Kasumi-1 (cell line): ENCODE measurements around the gene DLL1.
"Not testable (repeated sequence)": the region's sequence is repeated elsewhere in the genome, so short reads cannot be mapped to it uniquely, and the experiment has no call there.

Experiments
- DNase-seq, 2 experiments: peaks; one replicate each; lab custom pipeline; 2025; lab: John Stamatoyannopoulos, UW

The DLL1 gene

GRCh38 chr6:170266061-170266825, 24.6 kb downstream of the DLL1 start:
- no peak for DNase-seq

- DNase-seq = no peak
Observed at GRCh38 chr6:170265655-170266054, 25.2 kb downstream of the DLL1 start.

DNA sequence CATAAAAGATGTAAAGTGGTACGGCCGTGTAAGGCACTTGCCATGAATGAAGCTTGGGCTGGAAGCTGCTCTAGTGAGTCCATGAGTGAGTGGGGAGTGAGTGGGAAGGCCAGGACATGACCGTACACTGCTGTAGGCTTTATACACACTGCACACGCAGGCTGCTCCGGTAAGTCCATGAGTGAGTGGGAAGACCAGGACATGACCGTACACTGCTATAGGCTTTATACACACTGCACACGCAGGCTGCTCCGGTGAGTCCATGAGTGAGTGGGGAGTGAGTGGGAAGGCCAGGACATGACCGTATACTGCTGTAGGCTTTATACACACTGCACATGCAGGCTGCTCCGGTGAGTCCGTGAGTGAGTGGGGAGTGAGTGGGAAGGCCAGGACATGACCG, 26.2 kb downstream of the DLL1 start:
- not testable (repeated sequence) for DNase-seq

GRCh38 chr6:170264086-170264485, 26.8 kb downstream of the DLL1 start:
- DNase-seq = no peak

DNA sequence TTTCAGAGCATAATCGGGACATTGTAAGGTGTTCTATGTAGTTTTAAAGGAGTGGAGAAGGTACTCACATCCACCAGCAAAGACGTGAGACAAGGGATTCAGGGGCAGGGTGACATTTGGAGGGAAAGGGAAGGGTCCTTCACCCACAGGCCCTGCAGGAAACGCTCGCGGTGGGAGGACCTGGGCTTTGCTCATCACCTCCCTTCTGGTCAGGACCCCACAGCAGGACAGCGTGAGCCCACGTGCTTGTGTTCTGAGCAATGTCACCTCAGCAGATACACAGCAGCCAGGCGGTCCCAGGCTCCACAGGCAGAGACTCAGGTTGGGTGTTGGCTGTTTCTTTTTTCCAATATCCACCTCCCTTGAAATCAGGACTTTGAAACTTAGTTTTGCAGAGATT, 27.5 kb downstream of the DLL1 start:
- no peak for DNase-seq

DNA sequence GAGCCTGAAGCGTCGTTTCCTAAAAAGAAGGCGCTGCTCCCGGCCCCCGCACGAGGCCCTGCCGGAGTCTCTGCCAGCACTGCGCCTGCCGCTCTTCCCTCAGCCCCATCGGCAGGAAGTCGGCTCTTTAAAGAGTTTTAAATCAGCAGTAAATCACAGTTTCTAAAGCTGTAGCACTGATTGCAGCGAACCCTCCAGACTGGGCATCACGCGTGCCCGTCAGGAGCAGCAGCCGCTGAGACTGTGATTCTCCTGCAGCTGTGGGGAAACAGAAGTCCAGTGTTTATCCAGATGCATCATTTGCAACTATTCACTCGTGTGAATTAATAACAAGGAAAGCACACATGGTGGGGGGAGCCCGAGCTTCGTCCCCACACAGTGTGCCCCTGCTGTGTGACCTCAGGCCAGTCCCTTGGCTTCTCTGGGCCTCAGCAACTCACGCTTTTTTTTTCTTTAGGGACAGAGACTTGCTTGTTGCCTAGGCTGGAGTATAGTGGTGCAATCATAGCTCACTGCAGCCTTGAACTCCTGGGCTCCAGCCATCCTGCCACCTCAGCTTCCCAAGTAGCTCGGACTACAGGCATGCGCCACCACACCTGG, 28.3 kb downstream of the DLL1 start:
- no peak for DNase-seq

DNA sequence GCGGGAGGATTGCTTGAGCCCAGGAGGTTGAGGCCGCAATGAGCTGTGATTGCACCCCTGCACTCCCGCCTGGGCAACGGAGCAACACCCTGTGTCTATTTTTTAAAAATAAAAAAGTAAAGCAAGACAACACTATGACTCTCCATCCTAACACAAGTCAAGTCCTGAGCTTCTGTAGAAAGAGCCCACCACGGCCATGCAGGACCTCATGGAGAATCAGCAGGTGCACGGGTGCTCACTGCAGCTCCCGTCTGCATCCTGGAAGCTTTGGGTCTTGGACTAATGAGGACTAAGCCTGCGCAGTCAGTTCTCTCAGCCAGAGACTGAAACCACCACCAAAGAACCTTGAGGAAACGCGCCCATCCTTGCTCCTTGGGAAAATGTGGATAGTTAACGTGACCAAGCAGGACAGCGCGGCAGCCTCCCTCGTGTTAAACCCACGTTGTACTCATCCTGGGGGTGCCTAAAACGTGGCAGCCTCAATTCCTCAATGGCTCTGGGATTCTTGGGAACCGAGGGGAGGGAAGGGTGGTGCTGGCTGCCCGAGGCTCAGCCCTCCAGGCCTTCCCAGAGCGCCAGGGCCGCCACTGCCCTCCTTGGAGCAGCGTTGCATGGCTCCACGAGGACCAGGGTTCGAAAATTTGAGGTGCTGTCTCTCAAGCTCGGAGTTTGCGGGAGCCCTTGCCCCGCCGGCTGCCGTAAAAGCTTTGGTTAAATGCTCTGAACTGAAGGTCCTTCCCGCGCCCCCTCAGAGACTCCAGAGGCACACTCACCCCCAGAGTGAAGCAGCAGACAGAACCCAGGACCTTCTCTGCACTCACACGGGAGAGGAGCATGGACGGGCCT, 29.0 kb downstream of the DLL1 start:
- DNase-seq = no peak

- DNase-seq = no peak
Observed at GRCh38 chr6:170260686-170261085, 30.2 kb downstream of the DLL1 start.

- DNase-seq = no peak
Observed at GRCh38 chr6:170259278-170259677, 31.6 kb downstream of the DLL1 start.

- no peak for DNase-seq
Observed at GRCh38 chr6:170258407-170258806, 32.5 kb downstream of the DLL1 start.

DNA sequence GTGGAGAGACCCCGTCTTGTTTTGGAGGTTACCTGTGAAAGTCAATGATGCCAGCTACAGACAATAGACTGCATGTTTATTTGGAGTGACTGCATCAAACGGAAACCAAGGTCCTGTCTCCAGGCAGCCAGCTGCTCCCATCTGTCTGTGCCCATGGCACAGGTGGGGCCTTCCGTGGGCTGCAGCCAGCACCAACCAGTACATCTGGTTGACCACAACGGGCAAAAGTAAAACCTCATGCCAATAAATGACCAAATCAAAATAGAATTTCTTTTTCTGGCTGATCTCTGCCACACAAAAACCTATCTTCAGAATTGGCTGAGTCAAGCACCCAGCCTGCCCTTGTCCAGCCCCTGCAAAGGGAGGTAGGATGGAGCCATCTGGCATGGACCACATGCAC, 33.5 kb downstream of the DLL1 start:
- no peak for DNase-seq

GRCh38 chr6:170256641-170257040, 34.2 kb downstream of the DLL1 start:
- DNase-seq = no peak

GRCh38 chr6:170255426-170256125, 35.3 kb downstream of the DLL1 start:
- DNase-seq = no peak

- no peak for DNase-seq
Observed at GRCh38 chr6:170254315-170255213, 36.3 kb downstream of the DLL1 start.

GRCh38 chr6:170253910-170254269, 37.0 kb downstream of the DLL1 start:
- DNase-seq = no peak

DNA sequence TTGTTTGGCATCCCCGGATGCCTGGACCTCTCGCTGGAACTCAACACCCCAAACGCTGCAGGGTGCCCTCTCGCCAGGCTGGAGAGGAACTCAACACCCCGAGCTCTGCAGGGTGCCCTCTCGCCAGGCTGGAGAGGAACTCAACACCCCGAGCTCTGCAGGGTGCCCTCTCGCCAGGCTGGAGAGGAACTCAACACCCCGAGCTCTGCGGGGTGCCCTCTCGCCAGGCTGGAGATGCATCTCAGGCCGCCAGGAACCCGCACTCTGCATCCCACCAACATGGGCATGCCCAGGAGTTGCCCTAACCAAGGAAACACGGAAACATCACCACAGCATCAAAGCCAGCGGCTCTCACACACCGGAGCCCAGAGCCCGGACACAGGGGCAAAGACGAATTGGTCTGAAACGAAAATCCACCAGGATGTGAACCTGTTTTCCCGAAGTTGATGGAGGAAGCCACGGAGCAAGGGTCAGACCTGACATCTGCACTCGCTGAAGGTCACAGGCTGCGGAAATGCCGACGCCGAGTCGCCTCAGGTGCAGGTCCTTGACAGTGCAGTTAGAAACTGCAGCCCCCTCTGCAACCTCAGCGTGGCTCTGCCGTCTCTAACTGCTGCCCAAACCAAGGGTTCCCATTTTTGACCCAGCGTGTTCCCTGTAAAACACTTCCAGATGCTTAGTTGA, 37.5 kb downstream of the DLL1 start:
- no peak for DNase-seq

DNA sequence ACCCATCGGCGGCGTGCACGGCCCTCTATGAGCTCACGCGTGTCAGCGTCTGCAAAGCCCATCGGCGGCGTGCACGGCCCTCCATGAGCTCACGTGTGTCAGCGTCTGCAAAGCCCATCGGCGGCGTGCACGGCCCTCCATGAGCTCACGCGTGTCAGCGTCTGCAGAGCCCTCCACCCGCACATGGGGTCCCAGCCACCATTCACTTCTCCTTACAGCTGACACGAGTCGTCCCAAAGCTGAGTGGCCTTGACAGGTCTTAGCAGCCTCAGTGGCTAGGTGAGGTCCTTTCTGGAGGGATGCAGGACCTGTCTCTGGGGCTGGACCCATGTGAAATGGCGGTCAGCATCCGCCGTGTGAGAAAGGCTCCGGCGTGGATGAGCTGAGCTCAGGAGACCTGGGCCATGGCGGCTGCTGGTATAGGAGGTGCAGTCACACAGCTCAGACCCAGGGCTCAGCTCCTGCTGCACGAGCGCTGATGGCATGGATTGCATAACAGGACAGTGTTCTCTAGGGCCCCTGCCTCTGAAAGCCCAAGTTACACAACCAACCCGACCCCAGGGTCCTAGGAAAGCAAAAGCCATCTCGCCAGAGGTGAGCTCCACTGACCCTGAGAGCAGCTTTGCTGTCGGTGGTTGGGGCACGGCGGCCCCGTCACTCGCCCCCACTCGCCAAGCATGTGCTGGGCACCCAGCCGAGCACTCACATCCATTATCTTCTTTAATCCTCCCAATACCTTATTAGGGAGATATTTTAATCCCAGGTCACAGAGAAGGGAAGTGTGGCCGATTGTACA, 38.9 kb downstream of the DLL1 start:
- no peak for DNase-seq

DNA sequence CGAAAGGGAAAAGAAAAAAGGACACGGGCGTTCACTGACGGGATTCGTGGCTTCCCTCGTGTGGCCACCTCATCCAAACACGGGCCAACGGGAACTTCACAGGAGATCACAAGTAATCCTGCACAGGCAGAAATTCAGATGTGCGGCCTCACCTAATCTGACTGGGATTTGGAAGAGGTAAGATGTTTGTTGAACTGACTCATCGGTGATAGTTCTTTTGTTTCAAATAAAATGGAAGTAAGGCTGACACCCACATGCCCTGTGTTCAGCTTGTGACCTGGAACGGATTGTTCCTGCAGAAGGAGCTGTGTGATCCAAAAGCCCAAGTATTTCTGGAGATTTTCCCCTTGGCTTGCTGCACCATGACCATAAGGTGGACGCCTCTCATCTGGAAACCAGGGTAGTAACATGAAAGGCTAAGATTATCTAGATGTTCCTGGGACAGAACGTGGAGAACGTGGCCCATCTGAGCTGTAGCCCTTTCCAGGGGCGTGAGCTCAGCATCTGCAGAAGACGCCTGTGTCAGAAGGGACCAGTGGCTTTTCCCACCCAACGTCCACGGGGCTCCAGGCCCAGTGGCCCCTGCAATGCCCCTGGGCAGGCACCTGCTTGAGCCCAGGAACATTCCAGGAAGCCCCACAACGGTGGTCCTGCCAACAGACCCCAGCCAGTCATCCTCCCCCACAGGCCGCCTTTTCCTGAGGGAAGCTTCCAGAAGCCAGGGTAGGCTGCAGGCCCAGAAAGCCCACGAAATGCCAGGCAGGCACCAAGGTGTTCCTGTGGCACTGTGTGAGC, 39.7 kb downstream of the DLL1 start:
- no peak for DNase-seq

GRCh38 chr6:170250455-170250854, 40.4 kb downstream of the DLL1 start:
- no peak for DNase-seq
